Hematopoietic multipotent progenitor cell treated with erythropoietin and hydrocortisone succinate and interleukin-3 and kit ligand, for 17 days (in vitro differentiated cells): ENCODE data around the gene OLIG3.

Experiments
- DNase-seq: peaks from one replicate; pipeline ENCODE4 v3.0.0-alpha.2; 2015; ENCODE audit warnings: low spot score

Gene OLIG3

DNA sequence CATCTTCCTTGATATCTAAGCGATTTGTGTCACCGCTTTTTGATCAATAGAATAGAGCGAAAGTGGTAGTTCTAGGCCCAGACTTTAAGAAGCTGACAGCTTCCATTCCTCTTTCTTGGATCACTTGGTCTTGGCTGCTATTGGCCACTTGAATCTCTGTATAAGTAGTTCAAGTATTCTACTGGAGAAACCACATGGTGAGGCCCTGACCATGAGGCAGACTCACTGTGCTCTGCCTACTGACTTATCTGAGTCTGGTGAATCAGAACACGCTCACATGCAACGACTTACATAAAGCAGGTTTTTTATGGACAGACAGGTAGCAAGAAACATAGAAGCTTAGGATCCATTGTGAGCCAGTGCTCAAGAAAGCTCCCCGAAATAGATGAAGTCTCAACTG, 27.0 kb downstream of the OLIG3 start:
- no peak for DNase-seq

DNA sequence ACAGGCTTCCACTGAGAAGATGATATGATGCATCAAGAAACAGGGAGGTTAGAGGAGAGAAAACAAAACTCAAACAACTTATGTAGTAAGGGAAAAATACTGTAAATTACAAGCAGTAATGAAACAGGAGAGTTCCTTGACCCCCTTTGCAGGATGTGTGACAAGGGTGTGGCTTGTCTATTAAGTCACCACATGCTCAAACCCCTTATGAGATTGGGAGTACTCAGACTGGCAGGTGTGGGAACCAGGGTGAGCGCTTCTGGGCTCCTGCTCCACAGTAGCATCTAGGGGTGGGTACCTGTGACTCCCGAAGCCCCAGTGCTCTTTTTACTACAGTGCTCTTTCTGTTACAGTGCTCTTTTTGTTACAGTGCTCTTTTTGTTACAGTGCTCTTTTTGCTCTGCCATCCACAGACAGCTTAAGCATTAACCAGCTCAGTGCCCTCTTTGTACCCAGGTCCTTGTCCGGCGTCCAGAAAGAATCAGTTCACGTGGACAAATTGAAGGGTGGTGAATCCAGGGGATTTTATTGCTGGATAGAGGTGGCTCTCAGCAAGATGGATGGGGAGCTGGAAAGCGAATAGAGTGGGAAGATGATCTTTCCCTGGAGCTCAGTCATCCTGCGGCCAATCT, 28.7 kb downstream of the OLIG3 start:
- DNase-seq, result no peak

DNA sequence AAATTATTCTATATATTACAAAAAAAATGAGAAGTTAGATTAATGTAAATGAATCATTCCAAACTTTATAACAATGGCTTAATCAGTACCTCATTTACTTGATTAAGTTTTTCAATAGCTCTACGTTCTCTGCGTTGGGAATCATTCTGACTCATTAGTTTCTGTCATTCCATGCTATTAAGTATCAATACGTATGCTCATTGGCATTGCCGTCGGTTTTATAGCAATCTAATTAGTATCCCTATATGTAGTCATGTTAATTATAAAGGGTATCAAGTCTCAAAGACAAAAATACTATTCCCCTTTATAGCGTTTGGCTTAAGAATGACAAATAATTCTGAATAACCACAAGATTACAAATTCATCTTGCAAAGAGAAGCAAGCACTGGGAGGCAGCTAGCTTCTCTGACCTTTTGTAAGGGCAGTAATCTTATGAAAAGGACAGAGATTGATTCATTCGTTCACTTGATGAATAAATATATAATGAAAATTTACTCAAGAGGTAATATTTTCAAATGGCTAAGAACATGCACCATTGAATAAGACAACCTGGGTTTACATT, 41.8 kb downstream of the OLIG3 start:
- DNase-seq, result no peak

DNA sequence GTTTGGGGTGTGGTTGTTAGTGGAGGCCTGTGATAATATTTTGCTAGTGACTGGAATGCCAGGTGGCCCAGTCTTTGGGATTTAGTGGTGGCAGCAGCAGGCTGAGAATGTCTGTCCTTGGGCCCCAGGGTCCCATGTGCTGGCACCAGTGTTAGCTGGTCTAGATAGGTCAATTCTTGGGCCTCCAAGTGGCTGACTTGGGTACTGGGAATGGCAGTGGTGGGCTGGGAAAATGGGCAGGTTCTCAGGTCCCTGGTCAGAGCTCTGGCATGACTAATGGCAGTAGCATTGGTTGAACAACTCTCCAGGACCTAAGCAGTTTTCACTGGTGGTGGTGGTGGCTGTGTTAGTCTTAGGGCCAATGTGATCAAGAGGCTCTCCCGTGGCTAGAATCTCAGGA, 50.3 kb downstream of the OLIG3 start:
- no peak for DNase-seq
